H54 (cell line): ENCODE measurements around the gene CCDC82.

ENCODE experiments used
- DNase-seq: peaks from one replicate; pipeline ENCODE4 v3.0.0; 2011; ENCODE audit warnings: low spot score, mixed read lengths; ENCODE audit not compliant: insufficient read length
- FAIRE-seq: peaks from 3 replicates; lab custom pipeline; 2011; peaks lifted over from hg19 to GRCh38; lab: Jason Lieb, UNC
- POLR2A ChIP-seq: IDR thresholded peaks from 2 replicates; pipeline ENCODE4 v1.6.1; 2011; ENCODE audit warnings: low read depth, mild to moderate bottlenecking, low read length

The CCDC82 gene

GRCh38 chr11:96388891-96389719, 607 bp downstream of the CCDC82 start:
- peak; percentile 6 for DNase-seq
- TF ChIP-seq POLR2A, result no peak
- no peak for FAIRE-seq

GRCh38 chr11:96385187-96385586, 4.5 kb downstream of the CCDC82 start:
- DNase-seq (no peak), FAIRE-seq (no peak)
- no peak for TF ChIP-seq POLR2A

GRCh38 chr11:96384156-96384555, 5.6 kb downstream of the CCDC82 start:
- TF ChIP-seq POLR2A, result no peak
- no peak for FAIRE-seq
- DNase-seq, result no peak

- no peak for TF ChIP-seq POLR2A
- no peak for DNase-seq
- FAIRE-seq, result no peak
Observed at GRCh38 chr11:96376796-96377195, 12.9 kb downstream of the CCDC82 start.

- DNase-seq (no peak), FAIRE-seq (no peak)
- TF ChIP-seq POLR2A, result no peak
Observed at GRCh38 chr11:96373826-96374225, 15.9 kb downstream of the CCDC82 start.

- DNase-seq, result no peak
- FAIRE-seq, result no peak
- no peak for TF ChIP-seq POLR2A
Observed at GRCh38 chr11:96367342-96367741, 22.4 kb downstream of the CCDC82 start.

- DNase-seq (no peak), FAIRE-seq (no peak)
- no peak for TF ChIP-seq POLR2A
Observed at GRCh38 chr11:96366024-96366423, 23.7 kb downstream of the CCDC82 start.

GRCh38 chr11:96365493-96365892, 24.2 kb downstream of the CCDC82 start:
- FAIRE-seq, result no peak
- TF ChIP-seq POLR2A, result no peak

GRCh38 chr11:96361778-96362177, 27.9 kb downstream of the CCDC82 start:
- FAIRE-seq (no peak), DNase-seq (no peak)
- TF ChIP-seq POLR2A, result no peak

More at GRCh38 chr11:96365493-96365892, 24.2 kb downstream of the CCDC82 start:
- DNase-seq, result no peak

- no peak for DNase-seq
- FAIRE-seq, result no peak
- no peak for TF ChIP-seq POLR2A
Observed at GRCh38 chr11:96358321-96358720, 31.4 kb downstream of the CCDC82 start.

- DNase-seq (no peak), FAIRE-seq (no peak)
- no peak for TF ChIP-seq POLR2A
Observed at GRCh38 chr11:96357794-96358193, 31.9 kb downstream of the CCDC82 start.

GRCh38 chr11:96356848-96357247, 32.9 kb downstream of the CCDC82 start:
- TF ChIP-seq POLR2A, result no peak
- DNase-seq (no peak), FAIRE-seq (no peak)

- FAIRE-seq (peak; percentile 72), DNase-seq (peak; percentile 78)
- no peak for TF ChIP-seq POLR2A
Observed at GRCh38 chr11:96342961-96343711, 46.6 kb downstream of the CCDC82 start, which contains the start of gene MAML2. MAML2 (minus strand) TSS chr11:96343195; CDS start chr11:96341895, 1,300 bp downstream.
